Epithelial cell of proximal tubule (primary cell): ENCODE data around the gene C14orf93. TPM values are rescaled to one million over a fixed set of nuclear protein-coding genes. Genes with fewer than 3 reads are reported as not detected.

ENCODE experiments used
- DNase-seq: peaks from one replicate; pipeline ENCODE4 v3.0.0-alpha.2; 2011; ENCODE audit warnings: low read depth
- H3K4me3 ChIP-seq: 2 replicates; pipeline ENCODE4 v1.5.1; 2011; ENCODE audit warnings: low read depth, mild to moderate bottlenecking, low read length
- CTCF ChIP-seq: conservative IDR thresholded peaks from 2 replicates; pipeline ENCODE4 v1.5.1; 2012; ENCODE audit warnings: low read depth, mild to moderate bottlenecking, low read length
- total RNA-seq: library from RNA; depleted of rRNA; stranded (reverse); fragments of >200 nt; gene quantifications from 2 replicates; pipeline ENCODE4 v1.2.3, GENCODE V29; 2015

Gene C14orf93
- total RNA-seq, 1 donor from 2014 or later: 9.4 TPM

GRCh38 chr14:22981090-22981875, 28.7 kb downstream of the C14orf93 start:
- TF ChIP-seq CTCF: no peak
- peak overlapping the region; percentile 93 for H3K4me3 ChIP-seq
- DNase-seq: no peak

GRCh38 chr14:22980672-22981089, 29.3 kb downstream of the C14orf93 start:
- no peak for TF ChIP-seq CTCF
- peak overlapping the region; percentile 93 for H3K4me3 ChIP-seq
- DNase-seq: no peak

GRCh38 chr14:22979748-22980392, 30.1 kb downstream of the C14orf93 start:
- no peak for TF ChIP-seq CTCF
- no peak for DNase-seq
- peak overlapping the region; percentile 93 for H3K4me3 ChIP-seq

- no peak for TF ChIP-seq CTCF
- DNase-seq: no peak
- H3K4me3 ChIP-seq: peak overlapping the region; percentile 93
Measured at GRCh38 chr14:22978981-22979671, 30.8 kb downstream of the C14orf93 start.

- TF ChIP-seq CTCF: no peak
- DNase-seq: no peak
- H3K4me3 ChIP-seq: peak overlapping the region; percentile 27
Measured at GRCh38 chr14:22978487-22978837, 31.5 kb downstream of the C14orf93 start.

GRCh38 chr14:22977684-22978486, 32.1 kb downstream of the C14orf93 start:
- no peak for DNase-seq
- TF ChIP-seq CTCF: no peak
- peak overlapping the region; percentile 27 for H3K4me3 ChIP-seq
